C4-2B (cell line): ENCODE data around the gene ALOX15.
"Not testable (repeated sequence)": the region's sequence is repeated elsewhere in the genome, so short reads cannot be mapped to it uniquely, and the experiment has no call there.

ENCODE experiments used
- H3K27ac ChIP-seq: fragments of 450-650 bp; 2 replicates; pipeline ENCODE4 v1.5.1; 2017
- CTCF ChIP-seq: fragments of 450-650 bp; conservative IDR thresholded peaks from 2 replicates; pipeline ENCODE4 v1.5.1; 2017; ENCODE audit warnings: mild to moderate bottlenecking
- ZFX ChIP-seq: fragments of 450-650 bp; IDR thresholded peaks from 2 replicates; pipeline ENCODE4 v1.6.1; 2017

ALOX15 gene

GRCh38 chr17:4633643-4634042 is 7.8 kb downstream of the ALOX15 start:
- no peak for TF ChIP-seq CTCF
- TF ChIP-seq ZFX: no peak
- no peak overlapping the region for H3K27ac ChIP-seq

GRCh38 chr17:4632581-4632920 is 8.9 kb downstream of the ALOX15 start:
- TF ChIP-seq CTCF (no peak), ZFX (no peak)
- no peak overlapping the region for H3K27ac ChIP-seq

- H3K27ac ChIP-seq: no peak overlapping the region
- TF ChIP-seq ZFX: no peak
- TF ChIP-seq CTCF: no peak
These were observed 9.5 kb downstream of the ALOX15 start for GRCh38 chr17:4631836-4632580.

GRCh38 chr17:4631431-4631830 is 10.0 kb downstream of the ALOX15 start:
- H3K27ac ChIP-seq: no peak overlapping the region
- TF ChIP-seq ZFX (no peak), CTCF (no peak)

GRCh38 chr17:4626734-4627256 is 14.7 kb downstream of the ALOX15 start:
- H3K27ac ChIP-seq: no peak overlapping the region
- no peak for TF ChIP-seq ZFX
- TF ChIP-seq CTCF: no peak

- TF ChIP-seq CTCF: no peak
- H3K27ac ChIP-seq: no peak overlapping the region
These were observed 16.3 kb downstream of the ALOX15 start for GRCh38 chr17:4625181-4625617.

- H3K27ac ChIP-seq: not testable (repeated sequence)
These were observed 17.0 kb downstream of the ALOX15 start for GRCh38 chr17:4624451-4624911.

- no peak for TF ChIP-seq ZFX
- no peak for TF ChIP-seq CTCF
- no peak overlapping the region for H3K27ac ChIP-seq
These were observed 18.2 kb downstream of the ALOX15 start for GRCh38 chr17:4623249-4623648.
